ENCODE data around the gene KCTD6. TPM values are rescaled to one million over a fixed set of nuclear protein-coding genes. Genes with fewer than 3 reads are reported as not detected.
"Not testable (repeated sequence)": the region's sequence is repeated elsewhere in the genome, so short reads cannot be mapped to it uniquely, and the experiment has no call there.

Gene KCTD6
- polyA plus RNA-seq, 1 experiment = 13.7 TPM

GRCh38 chr3:58521917-58522631, 30.2 kb downstream of the KCTD6 start:
- Histone ChIP-seq H3K27me3 (ENCODE audit: control insufficient read depth, insufficient read depth, low read length) (no peaks in the 10 kb centered on the region), H3K27ac (ENCODE audit: low read depth, low read length) (no peak overlapping the region), H3K9me3 (ENCODE audit: control insufficient read depth, insufficient read depth, low read length) (no peaks in the 10 kb centered on the region), H3K4me3 (ENCODE audit: low read depth, low read length) (no peak overlapping the region)
- no peak for TF ChIP-seq CTCF (IDR thresholded peaks at IDR 0.05; ENCODE audit: low read depth, low read length)
- no peak for DNase-seq (ENCODE audit: low read depth, low spot score)
- POLR2A ChIA-PET = no interaction called here
- CTCF ChIA-PET = no interaction called here

- POLR2A ChIA-PET = no interaction called here
These were observed 31.0 kb downstream of the KCTD6 start for GRCh38 chr3:58522759-58523425.

GRCh38 chr3:58524326-58524888, 32.5 kb downstream of the KCTD6 start:
- POLR2A ChIA-PET = no interaction called here
- H3K9me3 ChIP-seq (ENCODE audit: control insufficient read depth, insufficient read depth, low read length) = no peaks in the 10 kb centered on the region
- no peaks in the 10 kb centered on the region for H3K27me3 ChIP-seq (ENCODE audit: control insufficient read depth, insufficient read depth, low read length)
- no peak overlapping the region for H3K27ac ChIP-seq (ENCODE audit: low read depth, low read length)
- no peak for DNase-seq (ENCODE audit: low read depth, low spot score)
- CTCF ChIA-PET = interaction anchor here (1.1 kb wide), 1 partner anchor 61 kb away, joined by 4 read pairs; no protein-coding TSS in a partner anchor
- no peak overlapping the region for H3K4me3 ChIP-seq (ENCODE audit: low read depth, low read length)
- TF ChIP-seq CTCF (IDR thresholded peaks at IDR 0.05; ENCODE audit: low read depth, low read length) = no peak

More at GRCh38 chr3:58522759-58523425, 31.0 kb downstream of the KCTD6 start:
- H3K27me3 ChIP-seq (ENCODE audit: control insufficient read depth, insufficient read depth, low read length) = no peaks in the 10 kb centered on the region
- DNase-seq (ENCODE audit: low read depth, low spot score) = no peak
- no peak overlapping the region for H3K4me3 ChIP-seq (ENCODE audit: low read depth, low read length)
- no peak for TF ChIP-seq CTCF (IDR thresholded peaks at IDR 0.05; ENCODE audit: low read depth, low read length)
- no peak overlapping the region for H3K27ac ChIP-seq (ENCODE audit: low read depth, low read length)
- no peaks in the 10 kb centered on the region for H3K9me3 ChIP-seq (ENCODE audit: control insufficient read depth, insufficient read depth, low read length)
- CTCF ChIA-PET = no interaction called here

- ChIA-PET CTCF (interaction anchor here (0.5 to 2.0 kb wide), 3 partner anchors 11 to 219 kb away, joined by 3 to 7 read pairs (median 3); partner anchors contain the start of gene ACOX2), POLR2A (interaction anchor here (0.9 to 1.2 kb wide), 3 partner anchors 11 to 207 kb away, joined by 3 to 6 read pairs (median 3); partner anchors contain the start of gene ACOX2)
- H3K27me3 ChIP-seq (ENCODE audit: control insufficient read depth, insufficient read depth, low read length) = no peaks in the 10 kb centered on the region
- no peaks in the 10 kb centered on the region for H3K9me3 ChIP-seq (ENCODE audit: control insufficient read depth, insufficient read depth, low read length)
- DNase-seq (ENCODE audit: low read depth, low spot score) = peak; percentile 72
- TF ChIP-seq CTCF (IDR thresholded peaks at IDR 0.05; ENCODE audit: low read depth, low read length) = no peak
- H3K4me3 ChIP-seq (ENCODE audit: low read depth, low read length) = no peak overlapping the region
- H3K27ac ChIP-seq (ENCODE audit: low read depth, low read length) = peak overlapping the region; percentile 12
These were observed 34.6 kb downstream of the KCTD6 start for GRCh38 chr3:58526515-58526957.

GRCh38 chr3:58527440-58527839, 35.5 kb downstream of the KCTD6 start:
- H3K9me3 ChIP-seq (ENCODE audit: control insufficient read depth, insufficient read depth, low read length); H3K27ac ChIP-seq (ENCODE audit: low read depth, low read length); CTCF ChIA-PET; H3K4me3 ChIP-seq (ENCODE audit: low read depth, low read length); DNase-seq (ENCODE audit: low read depth, low spot score); H3K27me3 ChIP-seq (ENCODE audit: control insufficient read depth, insufficient read depth, low read length): not testable (repeated sequence)
- POLR2A ChIA-PET = interaction anchor here (0.7 to 1.2 kb wide), 2 partner anchors 10 to 202 kb away, joined by 4 to 6 read pairs; partner anchors contain the start of gene ACOX2
